WTC11 (cell line): ENCODE measurements around the gene ERC2. TPM values are rescaled to one million over a fixed set of nuclear protein-coding genes. Genes with fewer than 3 reads are reported as not detected.

Experiments used
- ATAC-seq: fragments of 200-7000 bp; cut with Tn5 transposase; 2 replicates; pipeline ENCODE4 v1.10.0; 2021; ENCODE audit warnings: mild to moderate bottlenecking, moderate library complexity
- CTCF ChIA-PET: fragments of 300-600 bp; sonication (Branson Sonifier 250); formaldehyde crosslinking; loops from one replicate; lab custom pipeline; 2021; ENCODE audit warnings: antibody characterized with exemption; lab: Charles Lee
- POLR2A ChIA-PET: fragments of 350-600 bp; sonication (Branson Sonifier 250); formaldehyde crosslinking; loops from one replicate; lab custom pipeline; 2021; ENCODE audit warnings: antibody characterized with exemption; lab: Charles Lee
- DNase-seq: peaks from one replicate; pipeline ENCODE4 v3.0.0; 2021; ENCODE audit warnings: low spot score
- H3K27ac Mint-ChIP-seq: 2 replicates; pipeline ENCODE4 v1.8.0; 2021; ENCODE audit warnings: mixed read lengths
- H3K27me3 Mint-ChIP-seq: 2 replicates; pipeline ENCODE4 v1.8.0; 2021; ENCODE audit warnings: low read depth, mild to moderate bottlenecking, moderate library complexity, mixed read lengths
- H3K36me3 Mint-ChIP-seq: 2 replicates; pipeline ENCODE4 v1.8.0; 2021; ENCODE audit warnings: mixed read lengths
- H3K4me1 Mint-ChIP-seq: 2 replicates; pipeline ENCODE4 v1.8.0; 2022; ENCODE audit warnings: mixed read lengths
- H3K4me3 Mint-ChIP-seq: 2 replicates; pipeline ENCODE4 v1.8.0; 2021; ENCODE audit warnings: mild to moderate bottlenecking, moderate library complexity, mixed read lengths
- H3K9me3 Mint-ChIP-seq: 2 replicates; pipeline ENCODE4 v1.8.0; 2021; ENCODE audit warnings: mixed read lengths
- CREM ChIP-seq: sonication (generic); formaldehyde crosslinking; IDR thresholded peaks from 2 replicates; pipeline ENCODE4 v1.8.1; 2022; ENCODE audit warnings: mild to moderate bottlenecking, missing genetic modification reagents, moderate library complexity
- EMX1 ChIP-seq: fragments of 250-450 bp; sonication (Bioruptor Pico); IDR thresholded peaks from 2 replicates; pipeline ENCODE4 v1.8.0; 2021; ENCODE audit warnings: mild to moderate bottlenecking
- GABPB1 ChIP-seq: sonication (generic); formaldehyde crosslinking; IDR thresholded peaks from 2 replicates; pipeline ENCODE4 v1.8.1; 2023; ENCODE audit warnings: mild to moderate bottlenecking, missing genetic modification reagents
- KAT7 ChIP-seq: sonication (generic); formaldehyde crosslinking; IDR thresholded peaks from 2 replicates; pipeline ENCODE4 v1.8.1; 2023; ENCODE audit warnings: missing genetic modification reagents, mild to moderate bottlenecking, borderline replicate concordance
- MXD4 ChIP-seq: fragments of 250-450 bp; sonication (Bioruptor Pico); IDR thresholded peaks from 2 replicates; pipeline ENCODE4 v1.8.0; 2021; ENCODE audit warnings: mild to moderate bottlenecking, moderate library complexity, borderline replicate concordance
- NR3C1 ChIP-seq: sonication (generic); formaldehyde crosslinking; conservative IDR thresholded peaks from 2 replicates; pipeline ENCODE4 v1.8.1; 2023; ENCODE audit warnings: low read depth, mild to moderate bottlenecking, missing genetic modification reagents
- RORB ChIP-seq: fragments of 250-450 bp; sonication (Bioruptor Pico); IDR thresholded peaks from 2 replicates; pipeline ENCODE4 v1.9.0; 2021; ENCODE audit warnings: mild to moderate bottlenecking
- TCF7 ChIP-seq: sonication (generic); formaldehyde crosslinking; IDR thresholded peaks from 2 replicates; pipeline ENCODE4 v1.8.0; 2022; ENCODE audit warnings: mild to moderate bottlenecking, low read depth, missing genetic modification reagents, moderate library complexity
- TP53 ChIP-seq: sonication (generic); formaldehyde crosslinking; IDR thresholded peaks from 2 replicates; pipeline ENCODE4 v1.8.1; 2023; ENCODE audit warnings: mild to moderate bottlenecking, missing genetic modification reagents
- ZNF121 ChIP-seq: sonication (generic); formaldehyde crosslinking; IDR thresholded peaks from 2 replicates; pipeline ENCODE4 v1.8.0; 2023; ENCODE audit warnings: missing genetic modification reagents
- total RNA-seq: library from RNA; stranded (reverse); gene quantifications from 3 replicates; pipeline ENCODE4 v1.2.3, GENCODE V29; 2021
- TF ChIP-seq, protein P1 (sequence below): sonication (generic); formaldehyde crosslinking; IDR thresholded peaks from 2 replicates; pipeline ENCODE4 v1.8.1; 2023; ENCODE audit warnings: mild to moderate bottlenecking, missing genetic modification reagents
- TF ChIP-seq, protein P2 (sequence below): sonication (generic); formaldehyde crosslinking; IDR thresholded peaks from 2 replicates; pipeline ENCODE4 v1.8.1; 2023; ENCODE audit warnings: mild to moderate bottlenecking, missing genetic modification reagents
- TF ChIP-seq, protein P3 (sequence below): sonication (generic); formaldehyde crosslinking; IDR thresholded peaks from 2 replicates; pipeline ENCODE4 v1.8.1; 2023; ENCODE audit warnings: mild to moderate bottlenecking, missing genetic modification reagents, moderate library complexity
- TF ChIP-seq, protein P4 (sequence below): sonication (generic); formaldehyde crosslinking; conservative IDR thresholded peaks from 2 replicates; pipeline ENCODE4 v1.8.1; 2022; ENCODE audit warnings: mild to moderate bottlenecking, missing genetic modification reagents
- TF ChIP-seq, protein P5 (sequence below): sonication (generic); formaldehyde crosslinking; IDR thresholded peaks from 2 replicates; pipeline ENCODE4 v1.8.0; 2023; ENCODE audit warnings: mild to moderate bottlenecking, missing genetic modification reagents
- TF ChIP-seq, protein P6 (sequence below): sonication (generic); formaldehyde crosslinking; IDR thresholded peaks from 2 replicates; pipeline ENCODE4 v1.8.0; 2022; ENCODE audit warnings: mild to moderate bottlenecking, missing genetic modification reagents

ERC2 gene
- total RNA-seq, 1 experiment from 2014 or later, result 23.5 TPM

DNA sequence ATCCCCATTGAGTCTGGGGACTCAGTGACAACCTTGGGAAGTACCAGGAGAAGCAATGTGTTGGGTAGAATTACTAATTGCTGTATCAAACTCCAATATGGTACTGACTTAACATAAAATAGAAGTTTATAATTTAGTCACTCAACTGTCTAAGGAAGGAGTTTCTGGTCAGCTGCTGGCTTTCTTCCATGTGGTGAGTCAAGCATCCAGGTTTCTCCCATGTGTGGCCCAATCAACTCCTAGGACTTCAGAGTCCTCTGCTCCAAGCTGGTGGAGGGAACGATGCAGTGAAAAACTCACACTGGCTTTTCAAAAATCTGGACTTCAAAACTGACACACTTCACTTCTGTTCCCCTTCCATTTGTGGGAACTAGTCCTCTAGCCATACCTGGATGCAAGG, 1006.4 kb downstream of the ERC2 start:
- Mint-ChIP-seq H3K9me3 (no peaks in the 10 kb centered on the region), H3K4me3 (no peak overlapping the region), H3K27ac (no peak overlapping the region), H3K36me3 (no peaks in the 10 kb centered on the region), H3K4me1 (peaks cover 6% of the 10 kb centered on the region; the same call in 1 of the 2 replicates), H3K27me3 (no peaks in the 10 kb centered on the region; the same call in 1 of the 2 replicates)
- ATAC-seq (no peak), DNase-seq (no peak)
- ChIA-PET POLR2A (no interaction called here), CTCF (no interaction called here)
- TF ChIP-seq, protein P1, sequence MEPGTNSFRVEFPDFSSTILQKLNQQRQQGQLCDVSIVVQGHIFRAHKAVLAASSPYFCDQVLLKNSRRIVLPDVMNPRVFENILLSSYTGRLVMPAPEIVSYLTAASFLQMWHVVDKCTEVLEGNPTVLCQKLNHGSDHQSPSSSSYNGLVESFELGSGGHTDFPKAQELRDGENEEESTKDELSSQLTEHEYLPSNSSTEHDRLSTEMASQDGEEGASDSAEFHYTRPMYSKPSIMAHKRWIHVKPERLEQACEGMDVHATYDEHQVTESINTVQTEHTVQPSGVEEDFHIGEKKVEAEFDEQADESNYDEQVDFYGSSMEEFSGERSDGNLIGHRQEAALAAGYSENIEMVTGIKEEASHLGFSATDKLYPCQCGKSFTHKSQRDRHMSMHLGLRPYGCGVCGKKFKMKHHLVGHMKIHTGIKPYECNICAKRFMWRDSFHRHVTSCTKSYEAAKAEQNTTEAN, result no peak
- TF ChIP-seq TP53 (CRISPR knock-in tag), result no peak
- no peak for TF ChIP-seq RORB (CRISPR knock-in tag)
- TF ChIP-seq MXD4 (CRISPR knock-in tag), result no peak
- TF ChIP-seq, protein P2, sequence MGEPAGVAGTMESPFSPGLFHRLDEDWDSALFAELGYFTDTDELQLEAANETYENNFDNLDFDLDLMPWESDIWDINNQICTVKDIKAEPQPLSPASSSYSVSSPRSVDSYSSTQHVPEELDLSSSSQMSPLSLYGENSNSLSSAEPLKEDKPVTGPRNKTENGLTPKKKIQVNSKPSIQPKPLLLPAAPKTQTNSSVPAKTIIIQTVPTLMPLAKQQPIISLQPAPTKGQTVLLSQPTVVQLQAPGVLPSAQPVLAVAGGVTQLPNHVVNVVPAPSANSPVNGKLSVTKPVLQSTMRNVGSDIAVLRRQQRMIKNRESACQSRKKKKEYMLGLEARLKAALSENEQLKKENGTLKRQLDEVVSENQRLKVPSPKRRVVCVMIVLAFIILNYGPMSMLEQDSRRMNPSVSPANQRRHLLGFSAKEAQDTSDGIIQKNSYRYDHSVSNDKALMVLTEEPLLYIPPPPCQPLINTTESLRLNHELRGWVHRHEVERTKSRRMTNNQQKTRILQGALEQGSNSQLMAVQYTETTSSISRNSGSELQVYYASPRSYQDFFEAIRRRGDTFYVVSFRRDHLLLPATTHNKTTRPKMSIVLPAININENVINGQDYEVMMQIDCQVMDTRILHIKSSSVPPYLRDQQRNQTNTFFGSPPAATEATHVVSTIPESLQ, result no peak
- TF ChIP-seq KAT7, result no peak
- TF ChIP-seq EMX1 (CRISPR knock-in tag), result no peak

DNA sequence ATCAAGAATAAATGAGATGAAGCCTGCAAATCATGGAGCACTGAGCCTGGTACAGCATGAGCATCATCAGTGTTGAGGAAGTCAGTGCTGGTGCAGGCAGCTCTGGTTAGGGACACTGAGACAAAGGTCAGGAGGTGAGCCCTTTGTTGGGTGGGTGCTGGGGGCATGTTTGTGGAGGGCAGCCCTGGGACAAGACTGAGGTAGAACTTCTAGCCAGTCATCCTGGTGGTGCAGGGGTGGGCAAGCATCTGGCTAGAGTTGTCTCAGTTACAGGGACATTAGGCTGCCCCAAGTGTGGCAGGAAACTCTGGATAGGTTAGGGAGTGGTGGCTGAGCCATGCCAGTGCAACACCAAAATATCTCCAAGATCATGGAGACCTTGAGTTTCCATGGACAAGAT, 1008.4 kb downstream of the ERC2 start:
- TF ChIP-seq GABPB1 (CRISPR knock-in tag) (no peak), CREM (CRISPR knock-in tag) (no peak), RORB (CRISPR knock-in tag) (no peak), TCF7 (CRISPR knock-in tag) (no peak), NR3C1 (CRISPR knock-in tag) (no peak), KAT7 (no peak), ZNF121 (CRISPR knock-in tag) (no peak)
- TF ChIP-seq, protein P3, sequence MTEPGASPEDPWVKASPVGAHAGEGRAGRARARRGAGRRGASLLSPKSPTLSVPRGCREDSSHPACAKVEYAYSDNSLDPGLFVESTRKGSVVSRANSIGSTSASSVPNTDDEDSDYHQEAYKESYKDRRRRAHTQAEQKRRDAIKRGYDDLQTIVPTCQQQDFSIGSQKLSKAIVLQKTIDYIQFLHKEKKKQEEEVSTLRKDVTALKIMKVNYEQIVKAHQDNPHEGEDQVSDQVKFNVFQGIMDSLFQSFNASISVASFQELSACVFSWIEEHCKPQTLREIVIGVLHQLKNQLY (CRISPR knock-in tag), result no peak
- TF ChIP-seq, protein P4, sequence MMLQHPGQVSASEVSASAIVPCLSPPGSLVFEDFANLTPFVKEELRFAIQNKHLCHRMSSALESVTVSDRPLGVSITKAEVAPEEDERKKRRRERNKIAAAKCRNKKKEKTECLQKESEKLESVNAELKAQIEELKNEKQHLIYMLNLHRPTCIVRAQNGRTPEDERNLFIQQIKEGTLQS (CRISPR knock-in tag), result no peak
- TF ChIP-seq, protein P5, sequence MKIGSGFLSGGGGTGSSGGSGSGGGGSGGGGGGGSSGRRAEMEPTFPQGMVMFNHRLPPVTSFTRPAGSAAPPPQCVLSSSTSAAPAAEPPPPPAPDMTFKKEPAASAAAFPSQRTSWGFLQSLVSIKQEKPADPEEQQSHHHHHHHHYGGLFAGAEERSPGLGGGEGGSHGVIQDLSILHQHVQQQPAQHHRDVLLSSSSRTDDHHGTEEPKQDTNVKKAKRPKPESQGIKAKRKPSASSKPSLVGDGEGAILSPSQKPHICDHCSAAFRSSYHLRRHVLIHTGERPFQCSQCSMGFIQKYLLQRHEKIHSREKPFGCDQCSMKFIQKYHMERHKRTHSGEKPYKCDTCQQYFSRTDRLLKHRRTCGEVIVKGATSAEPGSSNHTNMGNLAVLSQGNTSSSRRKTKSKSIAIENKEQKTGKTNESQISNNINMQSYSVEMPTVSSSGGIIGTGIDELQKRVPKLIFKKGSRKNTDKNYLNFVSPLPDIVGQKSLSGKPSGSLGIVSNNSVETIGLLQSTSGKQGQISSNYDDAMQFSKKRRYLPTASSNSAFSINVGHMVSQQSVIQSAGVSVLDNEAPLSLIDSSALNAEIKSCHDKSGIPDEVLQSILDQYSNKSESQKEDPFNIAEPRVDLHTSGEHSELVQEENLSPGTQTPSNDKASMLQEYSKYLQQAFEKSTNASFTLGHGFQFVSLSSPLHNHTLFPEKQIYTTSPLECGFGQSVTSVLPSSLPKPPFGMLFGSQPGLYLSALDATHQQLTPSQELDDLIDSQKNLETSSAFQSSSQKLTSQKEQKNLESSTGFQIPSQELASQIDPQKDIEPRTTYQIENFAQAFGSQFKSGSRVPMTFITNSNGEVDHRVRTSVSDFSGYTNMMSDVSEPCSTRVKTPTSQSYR, result no peak
- TF ChIP-seq, protein P2, result no peak
- TF ChIP-seq, protein P6, sequence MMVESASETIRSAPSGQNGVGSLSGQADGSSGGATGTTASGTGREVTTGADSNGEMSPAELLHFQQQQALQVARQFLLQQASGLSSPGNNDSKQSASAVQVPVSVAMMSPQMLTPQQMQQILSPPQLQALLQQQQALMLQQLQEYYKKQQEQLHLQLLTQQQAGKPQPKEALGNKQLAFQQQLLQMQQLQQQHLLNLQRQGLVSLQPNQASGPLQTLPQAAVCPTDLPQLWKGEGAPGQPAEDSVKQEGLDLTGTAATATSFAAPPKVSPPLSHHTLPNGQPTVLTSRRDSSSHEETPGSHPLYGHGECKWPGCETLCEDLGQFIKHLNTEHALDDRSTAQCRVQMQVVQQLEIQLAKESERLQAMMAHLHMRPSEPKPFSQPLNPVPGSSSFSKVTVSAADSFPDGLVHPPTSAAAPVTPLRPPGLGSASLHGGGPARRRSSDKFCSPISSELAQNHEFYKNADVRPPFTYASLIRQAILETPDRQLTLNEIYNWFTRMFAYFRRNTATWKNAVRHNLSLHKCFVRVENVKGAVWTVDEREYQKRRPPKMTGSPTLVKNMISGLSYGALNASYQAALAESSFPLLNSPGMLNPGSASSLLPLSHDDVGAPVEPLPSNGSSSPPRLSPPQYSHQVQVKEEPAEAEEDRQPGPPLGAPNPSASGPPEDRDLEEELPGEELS (CRISPR knock-in tag), result no peak
- Mint-ChIP-seq H3K9me3 (no peaks in the 10 kb centered on the region), H3K4me3 (no peak overlapping the region), H3K4me1 (peaks cover 6% of the 10 kb centered on the region; the same call in 1 of the 2 replicates), H3K27me3 (no peaks in the 10 kb centered on the region; the same call in 1 of the 2 replicates), H3K27ac (no peak overlapping the region), H3K36me3 (no peaks in the 10 kb centered on the region)
- CTCF ChIA-PET, result no interaction called here
- DNase-seq, result no peak
- ATAC-seq, result no peak
- POLR2A ChIA-PET, result no interaction called here
